NCI-H1092 (cell line): Measurements from ENCODE around the gene MAN1C1.
"Not testable (repeated sequence)": the region's sequence is repeated elsewhere in the genome, so short reads cannot be mapped to it uniquely, and the experiment has no call there.

ENCODE experiments used
- DNase-seq: peaks from one replicate; lab custom pipeline; 2025; lab: John Stamatoyannopoulos, UW

Gene MAN1C1

GRCh38 chr1:25698252-25698651, 81.7 kb downstream of the MAN1C1 start:
- no peak for DNase-seq

- DNase-seq, result not testable (repeated sequence)
Observed at GRCh38 chr1:25699059-25699458, 82.5 kb downstream of the MAN1C1 start.

- no peak for DNase-seq
Observed at GRCh38 chr1:25699500-25700143, 83.0 kb downstream of the MAN1C1 start.

GRCh38 chr1:25700144-25700523, 83.5 kb downstream of the MAN1C1 start:
- DNase-seq, result no peak

- no peak for DNase-seq
Observed at GRCh38 chr1:25700626-25701025, 84.0 kb downstream of the MAN1C1 start.

GRCh38 chr1:25701030-25701785, 84.6 kb downstream of the MAN1C1 start:
- no peak for DNase-seq

- no peak for DNase-seq
Observed at GRCh38 chr1:25702101-25702775, 85.6 kb downstream of the MAN1C1 start.

GRCh38 chr1:25703041-25703440, 86.5 kb downstream of the MAN1C1 start:
- DNase-seq, result no peak

- DNase-seq, result no peak
Observed at GRCh38 chr1:25703671-25704266, 87.2 kb downstream of the MAN1C1 start.

GRCh38 chr1:25704267-25704691, 87.7 kb downstream of the MAN1C1 start:
- DNase-seq, result no peak

- DNase-seq, result no peak
Observed at GRCh38 chr1:25705699-25706098, 89.1 kb downstream of the MAN1C1 start.

GRCh38 chr1:25706146-25707089, 89.8 kb downstream of the MAN1C1 start:
- no peak for DNase-seq

- DNase-seq, result no peak
Observed at GRCh38 chr1:25707280-25708016, 90.9 kb downstream of the MAN1C1 start.

- DNase-seq, result no peak
Observed at GRCh38 chr1:25710583-25711347, 94.2 kb downstream of the MAN1C1 start.

GRCh38 chr1:25711555-25712298, 95.1 kb downstream of the MAN1C1 start:
- DNase-seq, result no peak

GRCh38 chr1:25712299-25712970, 95.8 kb downstream of the MAN1C1 start:
- no peak for DNase-seq

- DNase-seq, result no peak
Observed at GRCh38 chr1:25713961-25714360, 97.4 kb downstream of the MAN1C1 start.

- no peak for DNase-seq
Observed at GRCh38 chr1:25714372-25714931, 97.9 kb downstream of the MAN1C1 start.
